ENCODE measurements around the gene KARS1.

Gene KARS1

GRCh38 chr16:75644240-75645012, 3.0 kb downstream of the KARS1 start:
- H3K4me3 ChIP-seq (ENCODE audit: low read depth, low read length) = no peak overlapping the region
- TF ChIP-seq, protein P1, sequence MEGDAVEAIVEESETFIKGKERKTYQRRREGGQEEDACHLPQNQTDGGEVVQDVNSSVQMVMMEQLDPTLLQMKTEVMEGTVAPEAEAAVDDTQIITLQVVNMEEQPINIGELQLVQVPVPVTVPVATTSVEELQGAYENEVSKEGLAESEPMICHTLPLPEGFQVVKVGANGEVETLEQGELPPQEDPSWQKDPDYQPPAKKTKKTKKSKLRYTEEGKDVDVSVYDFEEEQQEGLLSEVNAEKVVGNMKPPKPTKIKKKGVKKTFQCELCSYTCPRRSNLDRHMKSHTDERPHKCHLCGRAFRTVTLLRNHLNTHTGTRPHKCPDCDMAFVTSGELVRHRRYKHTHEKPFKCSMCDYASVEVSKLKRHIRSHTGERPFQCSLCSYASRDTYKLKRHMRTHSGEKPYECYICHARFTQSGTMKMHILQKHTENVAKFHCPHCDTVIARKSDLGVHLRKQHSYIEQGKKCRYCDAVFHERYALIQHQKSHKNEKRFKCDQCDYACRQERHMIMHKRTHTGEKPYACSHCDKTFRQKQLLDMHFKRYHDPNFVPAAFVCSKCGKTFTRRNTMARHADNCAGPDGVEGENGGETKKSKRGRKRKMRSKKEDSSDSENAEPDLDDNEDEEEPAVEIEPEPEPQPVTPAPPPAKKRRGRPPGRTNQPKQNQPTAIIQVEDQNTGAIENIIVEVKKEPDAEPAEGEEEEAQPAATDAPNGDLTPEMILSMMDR (conservative IDR thresholded peaks at IDR 0.05; ENCODE audit: low read depth, low read length) = no peak
- DNase-seq (ENCODE audit: low read depth) = no peak

DNA sequence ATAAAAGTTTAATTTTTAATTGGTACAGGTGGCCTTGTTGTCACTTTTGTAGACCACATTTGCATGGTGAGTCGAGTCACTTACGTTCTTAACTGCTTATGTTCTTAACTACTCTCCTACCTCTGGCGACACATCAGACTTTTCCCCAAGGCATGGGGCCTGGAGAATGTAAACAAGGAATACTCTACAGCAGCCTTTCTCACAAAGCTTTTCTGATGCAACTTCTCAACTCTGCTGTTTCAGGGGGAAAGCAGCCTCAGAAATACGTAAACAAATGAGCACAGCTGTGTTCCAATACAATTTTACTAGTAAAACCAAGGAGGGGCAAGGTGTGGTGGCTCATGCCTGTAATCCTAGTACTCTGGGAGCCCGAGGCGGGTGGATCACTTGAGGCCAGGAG, 6.9 kb downstream of the KARS1 start:
- H3K4me3 ChIP-seq (ENCODE audit: low read depth, low read length) = no peak overlapping the region
- no peak for DNase-seq (ENCODE audit: low read depth)
- TF ChIP-seq, protein P1 (conservative IDR thresholded peaks at IDR 0.05; ENCODE audit: low read depth, low read length) = no peak

DNA sequence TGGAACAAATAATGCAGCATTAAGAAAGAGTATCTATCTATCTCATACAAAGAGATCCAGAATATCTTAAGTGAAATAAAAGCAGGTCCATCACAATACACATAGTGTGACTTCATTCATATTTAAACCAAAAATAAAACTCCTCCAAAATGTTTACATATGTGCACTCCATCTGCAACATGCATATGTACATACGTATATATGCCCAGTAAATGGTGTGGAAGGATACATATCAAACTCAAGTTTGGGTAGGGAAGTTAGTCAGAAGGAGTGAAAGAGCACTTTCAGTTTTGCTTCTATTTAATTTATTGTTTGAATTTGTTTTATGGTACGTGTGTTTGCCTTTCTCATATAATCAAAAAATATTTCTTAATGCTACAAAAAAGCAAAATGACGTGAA, 12.4 kb downstream of the KARS1 start:
- DNase-seq (ENCODE audit: low read depth) = no peak
- TF ChIP-seq, protein P1 (conservative IDR thresholded peaks at IDR 0.05; ENCODE audit: low read depth, low read length) = no peak
- H3K4me3 ChIP-seq (ENCODE audit: low read depth, low read length) = no peak overlapping the region

- DNase-seq (ENCODE audit: low read depth) = no peak
- TF ChIP-seq, protein P1 (conservative IDR thresholded peaks at IDR 0.05; ENCODE audit: low read depth, low read length) = no peak
- H3K4me3 ChIP-seq (ENCODE audit: low read depth, low read length) = no peak overlapping the region
These were observed 14.6 kb downstream of the KARS1 start for GRCh38 chr16:75632857-75633256.

GRCh38 chr16:75630052-75630451, 17.4 kb downstream of the KARS1 start:
- H3K4me3 ChIP-seq (ENCODE audit: low read depth, low read length) = no peak overlapping the region
- TF ChIP-seq, protein P1 (conservative IDR thresholded peaks at IDR 0.05; ENCODE audit: low read depth, low read length) = no peak
- no peak for DNase-seq (ENCODE audit: low read depth)

DNA sequence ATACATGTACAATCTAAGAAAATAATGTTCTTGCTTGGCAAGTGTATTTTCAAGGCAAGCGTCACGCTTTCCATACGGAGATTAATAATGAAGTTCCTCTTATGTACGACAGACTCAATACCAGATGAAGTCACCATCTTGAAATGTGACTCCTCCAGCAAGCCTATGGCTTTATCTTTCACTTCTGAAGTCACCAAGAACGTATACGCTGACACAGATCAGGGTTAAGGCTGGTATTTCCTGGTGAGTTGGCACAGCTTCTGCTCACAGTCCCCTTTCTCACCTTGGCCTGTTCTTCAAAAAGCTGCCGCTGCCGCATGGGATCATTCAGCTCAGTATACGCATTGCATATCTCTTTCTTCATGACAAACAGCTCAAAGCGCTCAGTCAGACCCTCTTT, 18.3 kb downstream of the KARS1 start:
- DNase-seq (ENCODE audit: low read depth) = no peak
- H3K4me3 ChIP-seq (ENCODE audit: low read depth, low read length) = no peak overlapping the region
- TF ChIP-seq, protein P1 (conservative IDR thresholded peaks at IDR 0.05; ENCODE audit: low read depth, low read length) = no peak

GRCh38 chr16:75628351-75628750, 19.1 kb downstream of the KARS1 start:
- no peak for DNase-seq (ENCODE audit: low read depth)
- TF ChIP-seq, protein P1 (conservative IDR thresholded peaks at IDR 0.05; ENCODE audit: low read depth, low read length) = no peak
- no peak overlapping the region for H3K4me3 ChIP-seq (ENCODE audit: low read depth, low read length)
